Measurements from ENCODE around the gene FOXJ3.

The FOXJ3 gene

GRCh38 chr1:42183210-42183956 lies 151.7 kb downstream of the FOXJ3 start:
- DNase-seq: no peak

- DNase-seq: no peak
These were observed 153.3 kb downstream of the FOXJ3 start for GRCh38 chr1:42181687-42182086.

GRCh38 chr1:42179900-42180329 lies 155.1 kb downstream of the FOXJ3 start:
- DNase-seq: no peak

- no peak for DNase-seq
These were observed 155.8 kb downstream of the FOXJ3 start for GRCh38 chr1:42179275-42179674.

- no peak for DNase-seq
These were observed 156.8 kb downstream of the FOXJ3 start for GRCh38 chr1:42178249-42178648.

GRCh38 chr1:42177541-42177981 lies 157.5 kb downstream of the FOXJ3 start:
- DNase-seq: no peak

- peak; percentile 47 to 53 for DNase-seq
These were observed 158.0 kb downstream of the FOXJ3 start for GRCh38 chr1:42176902-42177519.

GRCh38 chr1:42175314-42176054 lies 159.6 kb downstream of the FOXJ3 start:
- DNase-seq: no peak

- no peak for DNase-seq
These were observed 160.9 kb downstream of the FOXJ3 start for GRCh38 chr1:42173961-42174735.

GRCh38 chr1:42173155-42173933 lies 161.7 kb downstream of the FOXJ3 start:
- DNase-seq: peak; percentile 12 to 22

- no peak for DNase-seq
These were observed 162.5 kb downstream of the FOXJ3 start for GRCh38 chr1:42172381-42173133.

GRCh38 chr1:42171679-42172266 lies 163.3 kb downstream of the FOXJ3 start:
- no peak for DNase-seq

- no peak for DNase-seq
These were observed 164.0 kb downstream of the FOXJ3 start for GRCh38 chr1:42170779-42171621.

- no peak for DNase-seq
These were observed 166.3 kb downstream of the FOXJ3 start for GRCh38 chr1:42168763-42169162.

- no peak for DNase-seq
These were observed 166.7 kb downstream of the FOXJ3 start for GRCh38 chr1:42168391-42168670.

- DNase-seq: no peak
These were observed 167.2 kb downstream of the FOXJ3 start for GRCh38 chr1:42167611-42168390.

- no peak for DNase-seq
These were observed 169.4 kb downstream of the FOXJ3 start for GRCh38 chr1:42165511-42166210.

- DNase-seq: no peak
These were observed 170.2 kb downstream of the FOXJ3 start, which contains the start of gene GUCA2A for GRCh38 chr1:42164551-42165420. Gene GUCA2A (minus strand): TSS chr1:42164745. CDS start chr1:42164712, 33 bp downstream.

Data from AML-193 (cell line).